Stimulated activated naive CD8-positive, alpha-beta T cell treated with anti-CD3 and anti-CD28 coated beads, Interleukin-15, amount 100 ng/mL, for 72 hours (primary cell): ENCODE results near the gene HNRNPA0.

Experiments used
- ATAC-seq: fragments of 150-1000 bp; cut with Tn5 transposase; 2 replicates; pipeline ENCODE4 v1.10.0; 2021; ENCODE audit warnings: mild to moderate bottlenecking, moderate library complexity
- DNase-seq, 2 donors: peaks; one replicate each; pipeline ENCODE4 v3.0.0; 2021 to 2022
- H3K27ac Mint-ChIP-seq, 2 donors: one replicate each; pipeline ENCODE4 v1.8.0; 2022; ENCODE audit warnings: mild to moderate bottlenecking in 2 of 2, mixed read lengths in 2 of 2, moderate library complexity in 2 of 2
- H3K27me3 Mint-ChIP-seq: one replicate; pipeline ENCODE4 v1.8.0; 2022; ENCODE audit warnings: mixed read lengths
- H3K4me1 Mint-ChIP-seq: one replicate; pipeline ENCODE4 v1.8.0; 2022; ENCODE audit warnings: mild to moderate bottlenecking, mixed read lengths
- H3K4me3 Mint-ChIP-seq, 2 donors: one replicate each; pipeline ENCODE4 v1.8.0; 2022; ENCODE audit warnings: mild to moderate bottlenecking in 2 of 2, mixed read lengths in 2 of 2, moderate library complexity in 1 of 2
- H3K9me3 Mint-ChIP-seq, 2 donors: one replicate each; pipeline ENCODE4 v1.8.0; 2022; ENCODE audit warnings: mixed read lengths in 2 of 2

Gene HNRNPA0

DNA sequence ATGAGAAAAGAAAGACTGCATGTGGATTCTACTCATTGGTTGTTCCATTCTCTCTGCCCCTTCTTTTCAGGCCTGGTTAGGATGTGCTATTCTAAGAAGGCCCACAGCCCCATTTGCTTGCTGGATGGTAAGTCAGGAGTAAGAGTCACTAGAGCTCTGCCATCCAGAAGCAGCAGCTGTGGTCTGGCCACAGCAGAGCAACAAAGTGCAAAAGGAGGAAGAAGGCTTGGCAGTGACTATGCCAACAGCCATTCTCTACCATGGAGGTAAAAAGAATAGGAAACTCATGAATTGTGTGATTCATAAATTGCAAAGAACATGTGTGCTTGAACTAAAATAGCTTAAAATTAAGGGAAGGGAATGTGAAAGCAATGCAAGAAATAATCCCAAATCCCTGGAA is 39.2 kb downstream of the HNRNPA0 start:
- no peaks in the 10 kb centered on the region for H3K9me3 Mint-ChIP-seq
- ATAC-seq = no peak
- no peaks in the 10 kb centered on the region for H3K4me1 Mint-ChIP-seq
- no peak overlapping the region for H3K4me3 Mint-ChIP-seq
- DNase-seq = no peak
- H3K27ac Mint-ChIP-seq = no peak overlapping the region
- H3K27me3 Mint-ChIP-seq = no peaks in the 10 kb centered on the region

DNA sequence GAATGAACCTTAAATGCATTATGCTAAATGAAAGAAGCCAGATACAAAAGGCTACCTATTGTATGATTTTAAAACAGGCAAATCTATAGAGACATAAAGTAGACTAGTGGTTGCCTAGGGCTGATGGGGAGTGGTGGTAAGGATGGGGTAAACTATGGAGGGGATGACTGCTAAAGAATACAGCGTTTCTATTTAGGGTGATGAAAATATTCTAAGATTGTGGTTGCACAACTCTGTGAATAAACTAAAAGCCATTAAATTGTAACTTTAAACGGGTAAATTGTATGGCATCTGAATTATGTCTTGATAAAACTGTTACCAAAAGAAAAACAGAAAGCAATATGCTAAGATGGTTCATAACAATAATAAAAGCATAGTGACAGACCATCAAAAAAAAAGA is 39.7 kb downstream of the HNRNPA0 start:
- DNase-seq (no peak), ATAC-seq (no peak)
- Mint-ChIP-seq H3K4me3 (no peak overlapping the region), H3K9me3 (no peaks in the 10 kb centered on the region), H3K4me1 (no peaks in the 10 kb centered on the region), H3K27me3 (no peaks in the 10 kb centered on the region), H3K27ac (no peak overlapping the region)

DNA sequence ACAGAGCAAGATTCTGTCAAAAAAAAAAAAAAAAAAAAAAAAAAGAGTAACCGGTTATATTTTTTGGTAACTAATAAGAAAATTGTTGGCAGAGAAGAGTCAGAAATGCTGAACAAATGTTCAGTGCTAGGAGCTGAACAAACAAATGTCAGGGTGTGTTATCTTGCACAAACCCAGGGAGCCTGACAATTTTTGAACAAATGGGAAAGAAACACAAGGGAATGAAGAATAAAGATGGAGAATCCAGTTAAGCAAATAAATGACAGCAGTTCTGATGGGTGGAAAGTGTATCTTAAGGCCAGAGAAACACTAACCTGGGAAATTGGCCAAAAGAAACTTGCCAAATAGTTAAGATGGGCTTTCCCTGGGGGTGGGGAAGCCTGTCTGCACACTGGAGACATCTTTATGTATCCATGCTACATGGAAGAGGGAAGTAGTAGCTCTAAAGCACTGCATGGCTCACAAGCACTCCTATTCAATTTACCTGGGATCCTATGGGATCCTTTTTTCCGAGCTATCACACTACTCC is 42.0 kb downstream of the HNRNPA0 start:
- DNase-seq (no peak), ATAC-seq (no peak)
- Mint-ChIP-seq H3K4me1 (no peaks in the 10 kb centered on the region), H3K27me3 (no peaks in the 10 kb centered on the region), H3K9me3 (no peaks in the 10 kb centered on the region), H3K4me3 (no peak overlapping the region), H3K27ac (no peak overlapping the region)

DNA sequence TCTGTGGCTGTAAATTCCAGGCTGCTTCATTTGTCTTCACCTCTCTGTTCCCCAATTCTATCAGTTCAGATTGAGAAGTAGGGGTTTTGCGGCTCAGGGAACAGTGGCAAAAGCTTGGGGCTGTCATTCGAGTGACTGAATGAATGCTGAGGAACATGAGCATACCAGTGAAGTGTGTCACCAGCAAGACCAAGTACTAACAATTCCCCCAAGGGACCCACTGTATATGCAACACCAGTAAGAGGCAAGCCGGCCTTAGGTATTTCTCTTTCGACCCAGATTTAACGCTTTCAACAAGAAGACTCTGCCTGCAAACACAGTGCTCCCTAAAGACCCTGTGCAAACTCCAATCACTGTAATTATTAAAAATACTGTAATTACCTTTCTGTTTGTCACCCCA is 44.1 kb downstream of the HNRNPA0 start:
- no peaks in the 10 kb centered on the region for H3K4me1 Mint-ChIP-seq
- H3K27ac Mint-ChIP-seq = no peak overlapping the region
- H3K27me3 Mint-ChIP-seq = no peaks in the 10 kb centered on the region
- ATAC-seq (no peak), DNase-seq (no peak)
- no peaks in the 10 kb centered on the region for H3K9me3 Mint-ChIP-seq
- H3K4me3 Mint-ChIP-seq = no peak overlapping the region

DNA sequence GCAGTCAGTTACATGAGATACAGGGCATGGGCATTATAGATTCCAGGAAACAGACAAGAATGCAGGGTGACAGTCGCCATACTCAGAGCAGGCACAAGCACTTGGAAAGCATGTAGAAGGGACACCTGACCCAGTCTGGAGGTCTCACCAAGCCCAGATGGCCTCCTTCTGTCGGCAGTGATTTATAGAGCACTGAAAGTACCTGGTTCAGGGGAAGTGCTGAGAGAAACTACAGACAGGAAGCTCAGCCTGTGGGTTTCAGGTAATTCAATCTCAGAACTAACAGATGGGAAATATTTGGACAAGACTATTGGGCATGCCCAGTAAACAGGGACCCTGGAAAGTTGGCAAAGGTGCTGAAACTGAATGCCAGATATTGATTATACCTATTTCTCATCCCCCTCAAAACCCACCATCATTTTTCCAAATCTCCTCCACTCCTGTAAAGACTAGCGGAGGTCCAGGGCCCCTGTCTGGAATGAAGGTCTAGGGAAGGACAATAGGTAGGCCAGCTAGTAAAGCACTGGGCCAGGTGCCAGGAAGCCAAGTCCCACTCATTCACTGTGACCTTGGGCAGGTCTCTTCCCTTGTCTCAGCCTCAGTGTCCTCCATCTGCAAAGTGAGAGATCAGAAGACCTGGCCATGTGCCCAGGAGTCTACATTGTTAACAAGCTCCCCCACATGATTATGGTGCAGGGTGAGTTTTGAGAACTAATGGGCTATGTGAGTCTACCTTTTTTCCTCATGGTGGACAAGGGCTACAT is 45.2 kb downstream of the HNRNPA0 start:
- DNase-seq (no peak), ATAC-seq (no peak)
- H3K27me3 Mint-ChIP-seq = no peaks in the 10 kb centered on the region
- H3K27ac Mint-ChIP-seq = no peak overlapping the region
- H3K9me3 Mint-ChIP-seq = no peaks in the 10 kb centered on the region
- H3K4me3 Mint-ChIP-seq = no peak overlapping the region
- H3K4me1 Mint-ChIP-seq = no peaks in the 10 kb centered on the region

- DNase-seq (no peak), ATAC-seq (no peak)
- Mint-ChIP-seq H3K4me1 (no peaks in the 10 kb centered on the region), H3K27me3 (no peaks in the 10 kb centered on the region), H3K27ac (no peak overlapping the region), H3K4me3 (no peak overlapping the region), H3K9me3 (no peaks in the 10 kb centered on the region)
Observed at GRCh38 chr5:137708062-137708461, 46.1 kb downstream of the HNRNPA0 start.

- Mint-ChIP-seq H3K27ac (no peak overlapping the region), H3K9me3 (no peaks in the 10 kb centered on the region), H3K4me1 (no peaks in the 10 kb centered on the region), H3K4me3 (no peak overlapping the region), H3K27me3 (no peaks in the 10 kb centered on the region)
- ATAC-seq (no peak), DNase-seq (no peak)
Observed at GRCh38 chr5:137706841-137707240, 47.3 kb downstream of the HNRNPA0 start.

DNA sequence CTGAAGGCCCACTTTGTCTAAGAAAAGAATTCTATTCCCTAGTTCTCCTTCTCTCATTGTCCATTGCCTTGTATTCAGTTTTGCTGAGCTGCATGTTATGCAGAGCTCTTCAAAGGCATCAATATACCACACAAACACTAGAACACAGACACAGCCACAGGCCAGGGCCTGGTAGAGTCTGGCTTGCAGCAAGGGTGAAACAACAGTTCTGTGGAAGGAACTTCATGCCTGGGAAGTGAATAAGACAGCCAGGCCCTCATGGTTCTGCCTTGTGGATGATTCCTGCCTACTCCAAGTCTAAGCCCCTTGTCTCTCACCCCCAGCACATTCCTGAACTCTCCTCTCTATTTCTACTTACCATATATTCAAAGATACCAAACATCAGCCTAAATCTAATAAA is 49.1 kb downstream of the HNRNPA0 start:
- no peaks in the 10 kb centered on the region for H3K9me3 Mint-ChIP-seq
- H3K4me1 Mint-ChIP-seq = no peaks in the 10 kb centered on the region
- no peak for ATAC-seq
- no peaks in the 10 kb centered on the region for H3K27me3 Mint-ChIP-seq
- no peak overlapping the region for H3K4me3 Mint-ChIP-seq
- H3K27ac Mint-ChIP-seq = peak overlapping the region in 1 of 2 donors; percentile 22
- no peak for DNase-seq

DNA sequence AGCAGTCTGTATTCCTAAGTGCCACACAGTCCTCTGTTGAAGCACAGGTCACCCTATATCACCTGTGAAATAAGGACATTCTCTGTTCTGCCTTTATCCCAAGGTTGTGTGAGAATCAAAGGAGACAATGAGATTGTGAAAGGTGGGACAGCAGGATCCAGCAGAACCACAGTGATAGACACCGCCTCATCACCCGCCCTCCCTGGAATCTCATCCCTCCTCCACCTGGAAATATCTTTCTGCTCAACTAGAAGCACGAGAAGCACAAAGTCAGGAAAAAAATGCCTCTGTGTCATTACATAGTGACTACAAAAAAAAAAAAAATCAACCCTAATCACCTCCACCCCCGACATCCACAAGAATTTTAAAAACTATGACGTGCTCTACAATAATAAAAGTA is 50.6 kb downstream of the HNRNPA0 start:
- DNase-seq (no peak), ATAC-seq (no peak)
- H3K27me3 Mint-ChIP-seq = no peaks in the 10 kb centered on the region
- H3K27ac Mint-ChIP-seq = no peak overlapping the region
- H3K9me3 Mint-ChIP-seq = no peaks in the 10 kb centered on the region
- H3K4me3 Mint-ChIP-seq = no peak overlapping the region
- H3K4me1 Mint-ChIP-seq = no peaks in the 10 kb centered on the region

GRCh38 chr5:137700282-137700680 is 53.9 kb downstream of the HNRNPA0 start:
- no peaks in the 10 kb centered on the region for H3K27me3 Mint-ChIP-seq
- H3K4me3 Mint-ChIP-seq = no peak overlapping the region
- ATAC-seq = no peak
- no peak for DNase-seq
- H3K4me1 Mint-ChIP-seq = peaks cover 23% of the 10 kb centered on the region
- H3K9me3 Mint-ChIP-seq = no peaks in the 10 kb centered on the region
- H3K27ac Mint-ChIP-seq = no peak overlapping the region

- Mint-ChIP-seq H3K4me3 (no peak overlapping the region), H3K27me3 (no peaks in the 10 kb centered on the region), H3K4me1 (peaks cover 29% of the 10 kb centered on the region), H3K27ac (no peak overlapping the region), H3K9me3 (no peaks in the 10 kb centered on the region)
- ATAC-seq (no peak), DNase-seq (no peak)
Observed at GRCh38 chr5:137699336-137700281, 54.6 kb downstream of the HNRNPA0 start.

GRCh38 chr5:137696481-137696880 is 57.7 kb downstream of the HNRNPA0 start:
- Mint-ChIP-seq H3K27ac (no peak overlapping the region), H3K9me3 (no peaks in the 10 kb centered on the region), H3K4me1 (peaks cover 47% of the 10 kb centered on the region), H3K27me3 (no peaks in the 10 kb centered on the region), H3K4me3 (peak overlapping the region; percentile 62 to 68)
- ATAC-seq (peak; percentile 99), DNase-seq (peak; percentile 30 to 49)

GRCh38 chr5:137695651-137696428 is 58.3 kb downstream of the HNRNPA0 start:
- Mint-ChIP-seq H3K9me3 (no peaks in the 10 kb centered on the region), H3K27me3 (no peaks in the 10 kb centered on the region), H3K4me3 (peak overlapping the region; percentile 62 to 68), H3K4me1 (peaks cover 47% of the 10 kb centered on the region), H3K27ac (peak overlapping the region; percentile 72 to 77)
- ATAC-seq (peak; percentile 64), DNase-seq (peak; percentile 9 to 24)
